Germinal center (tissue), 1 donor: ENCODE data around the gene FCRL6.

Source experiments
- DNase-seq: peaks from one replicate; pipeline ENCODE4 v3.0.0; 2012; ENCODE audit warnings: mixed read lengths, low spot score

The FCRL6 gene

GRCh38 chr1:159864262-159864661 is 62.1 kb downstream of the FCRL6 start:
- DNase-seq: no peak
